ENCODE measurements around the gene MCCD1.

The MCCD1 gene

GRCh38 chr6:31513456-31514165 lies 15.2 kb upstream of the MCCD1 start:
- no peak for FAIRE-seq

GRCh38 chr6:31521835-31522234 lies 6.9 kb upstream of the MCCD1 start:
- no peak for FAIRE-seq

- FAIRE-seq: no peak
Measured at GRCh38 chr6:31525553-31525931, 3.2 kb upstream of the MCCD1 start.

- no peak for FAIRE-seq
Measured at GRCh38 chr6:31525932-31526591, 2.7 kb upstream of the MCCD1 start.

- FAIRE-seq: no peak
Measured at GRCh38 chr6:31528307-31528777, 420 bp upstream of the MCCD1 start.

GRCh38 chr6:31529329-31530150 lies 778 bp downstream of the MCCD1 start:
- no peak for FAIRE-seq

GRCh38 chr6:31530659-31531058 lies 1.9 kb downstream of the MCCD1 start:
- FAIRE-seq: no peak

- FAIRE-seq: no peak
Measured at GRCh38 chr6:31531162-31531561, 2.4 kb downstream of the MCCD1 start.

- no peak for FAIRE-seq
Measured at GRCh38 chr6:31531771-31532643, 3.2 kb downstream of the MCCD1 start.

GRCh38 chr6:31532644-31533454 lies 4.1 kb downstream of the MCCD1 start:
- FAIRE-seq: no peak

GRCh38 chr6:31533455-31533841 lies 4.7 kb downstream of the MCCD1 start:
- FAIRE-seq: no peak

GRCh38 chr6:31534011-31534410 lies 5.2 kb downstream of the MCCD1 start:
- no peak for FAIRE-seq

GRCh38 chr6:31534521-31535040 lies 5.8 kb downstream of the MCCD1 start:
- no peak for FAIRE-seq

GRCh38 chr6:31535538-31536324 lies 7.0 kb downstream of the MCCD1 start:
- no peak for FAIRE-seq

GRCh38 chr6:31538805-31539400 lies 10.1 kb downstream of the MCCD1 start:
- no peak for FAIRE-seq

- FAIRE-seq: no peak
Measured at GRCh38 chr6:31540640-31541039, 11.9 kb downstream of the MCCD1 start.

GRCh38 chr6:31541059-31541657 lies 12.4 kb downstream of the MCCD1 start:
- FAIRE-seq: no peak

GRCh38 chr6:31541658-31542521 lies 13.1 kb downstream of the MCCD1 start, which contains the start of gene DDX39B:
DDX39B (minus strand) TSS chr6:31542003; CDS start chr6:31540532, 1,471 bp downstream.
- FAIRE-seq: no peak

- no peak for FAIRE-seq
Measured at GRCh38 chr6:31543639-31544038, 14.9 kb downstream of the MCCD1 start.

Measured in endometrium (tissue), 2 donors.